Measurements from ENCODE around the gene ODAD4.

DNA sequence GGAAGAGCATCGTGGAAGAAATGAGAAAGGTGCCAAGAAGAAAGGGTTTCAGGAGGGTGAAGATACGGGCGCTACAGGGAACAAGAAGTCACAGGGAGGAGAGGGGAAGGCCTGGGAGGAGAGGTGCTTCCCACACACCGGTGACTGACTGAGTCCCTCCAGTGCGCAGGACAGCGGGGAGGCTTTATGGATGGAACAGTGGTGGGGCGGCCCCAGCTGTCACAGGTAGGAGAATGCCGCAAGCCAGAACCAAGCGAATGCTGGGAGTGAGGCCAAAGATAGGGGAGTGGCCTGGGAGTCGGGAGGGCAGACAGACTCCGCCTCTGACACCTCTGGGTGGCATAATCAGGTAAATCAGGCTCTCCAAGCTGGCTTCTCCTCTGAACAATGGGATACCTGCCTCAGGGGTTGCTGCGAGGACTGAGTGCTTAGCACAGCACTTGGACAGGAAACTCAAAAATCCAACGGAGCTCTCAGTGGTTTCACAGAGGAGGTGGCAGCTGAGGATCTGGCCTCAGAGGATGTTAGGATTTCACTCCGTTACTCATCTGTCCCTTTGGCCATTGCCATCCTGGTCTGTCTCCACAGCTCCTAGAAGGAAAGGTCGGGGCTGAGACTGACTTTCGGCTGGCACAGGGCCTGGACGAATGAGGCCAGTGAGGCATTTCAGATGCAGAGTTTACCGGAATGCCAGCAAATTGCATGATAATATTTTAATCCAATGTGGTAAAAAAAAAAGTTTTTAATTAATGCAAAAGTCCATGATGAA lies 35.5 kb downstream of the ODAD4 start:
- TF ChIP-seq GATA2 (IDR thresholded peaks at IDR 0.05; ENCODE audit: low read depth, low read length) (no peak), GATA3 (IDR thresholded peaks at IDR 0.05; ENCODE audit: low read depth, low read length) (no peak)

All from SH-SY5Y (cell line).